HUDEP-2 (cell line): ENCODE results near the gene MDM4.

Experiments
- DNase-seq, 76 experiments: peaks; one replicate each; lab custom pipeline; 2025; ENCODE audit not compliant: unreplicated experiment in 76 of 76; lab: John Stamatoyannopoulos, UW

The MDM4 gene

GRCh38 chr1:204600968-204601367 is 84.8 kb downstream of the MDM4 start:
- DNase-seq, result no peak

- no peak for DNase-seq
Measured at GRCh38 chr1:204602111-204602579, 85.9 kb downstream of the MDM4 start.

GRCh38 chr1:204602871-204603542 is 86.8 kb downstream of the MDM4 start:
- no peak for DNase-seq

DNA sequence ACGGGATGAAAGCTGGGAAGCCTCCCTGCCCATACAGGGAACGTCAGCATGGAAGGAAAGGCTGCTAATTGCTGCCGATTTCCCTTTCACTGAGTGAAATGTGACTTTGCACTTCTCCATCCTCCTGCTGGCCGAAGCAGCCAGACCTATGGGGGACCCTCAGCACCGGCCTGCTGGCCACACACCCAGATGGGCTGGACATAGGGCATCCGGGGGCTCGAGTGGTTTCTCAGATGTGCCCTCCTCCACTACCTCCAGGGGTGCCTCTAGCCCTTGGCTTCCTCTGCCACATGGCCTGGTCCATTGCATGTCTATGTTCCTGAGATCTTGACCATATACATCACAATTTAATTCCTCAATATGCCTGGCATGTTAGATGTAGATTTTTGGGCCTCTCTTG is 89.6 kb downstream of the MDM4 start:
- no peak for DNase-seq
